Esophagus muscularis mucosa (tissue), 4 donors: ENCODE measurements around the gene CKAP5. TPM values are rescaled to one million over a fixed set of nuclear protein-coding genes. Genes with fewer than 3 reads are reported as not detected.

ENCODE experiments used
- DNase-seq: peaks from one replicate; pipeline ENCODE4 v3.0.0-alpha.2; 2017; ENCODE audit errors: extremely low spot score
- H3K27ac ChIP-seq, 4 donors: fragments of 200-600 bp; sonication (generic); replicated peaks in 1 of 4; 1 replicate in 3 of 4; 2 replicates in 1 of 4; pipeline ENCODE4 v1.5.1; 2016 to 2019; ENCODE audit warnings: mild to moderate bottlenecking in 1 of 4
- H3K27me3 ChIP-seq, 4 donors: fragments of 200-600 bp; sonication (generic); one replicate each; pipeline versions ENCODE4 v1.5.1 to v1.6.0; 2016 to 2019
- H3K36me3 ChIP-seq, 4 donors: fragments of 200-600 bp; sonication (generic); one replicate each; pipeline ENCODE4 v1.5.1; 2016 to 2019
- H3K4me1 ChIP-seq, 4 donors: fragments of 200-600 bp; sonication (generic); one replicate each; pipeline ENCODE4 v1.5.1; 2016 to 2019
- H3K4me3 ChIP-seq, 4 donors: fragments of 200-600 bp; sonication (generic); 1 replicate in 2 of 4; 2 replicates in 2 of 4; pipeline ENCODE4 v1.5.1; 2016 to 2019; ENCODE audit warnings: mild to moderate bottlenecking in 4 of 4, moderate library complexity in 1 of 4
- H3K9me3 ChIP-seq, 4 donors: fragments of 200-600 bp; sonication (generic); 1 replicate in 3 of 4; 2 replicates in 1 of 4; pipeline ENCODE4 v1.5.1; 2016 to 2019
- EP300 ChIP-seq: sonication (generic); formaldehyde crosslinking; IDR thresholded peaks from one replicate; pipeline ENCODE4 v1.6.1; 2017; ENCODE audit warnings: antibody characterized with exemption
- POLR2A ChIP-seq: fragments of 450-650 bp; IDR thresholded peaks from one replicate; pipeline ENCODE4 v1.6.1; 2017; ENCODE audit warnings: antibody characterized with exemption, moderate library complexity, mild to moderate bottlenecking, low read depth
- POLR2AphosphoS5 ChIP-seq, 2 donors: sonication (generic); formaldehyde crosslinking; IDR thresholded peaks; one replicate each; pipeline ENCODE4 v1.6.1; 2017; ENCODE audit warnings: antibody characterized with exemption in 2 of 2
- WGBS: methylation state at CpG from one replicate; pipeline ENCODE4 v1.1.5; 2018; 5-methylcytosine and 5-hydroxymethylcytosine counted together
- intact Hi-C: fragments of 100-400 bp; cut with DNase I; formaldehyde crosslinking; loops from one replicate; pipeline ENCODE4 v1.15.1; 2023
- total RNA-seq, 4 donors: library from RNA; depleted of rRNA; stranded (reverse); fragments of >200 nt; gene quantifications; one replicate each; pipeline versions ENCODE4 v1.1.0 to v1.2.1, GENCODE V29; 2016
- TF ChIP-seq, protein P1 (sequence below), 3 experiments: fragments of 200-600 bp in 2 of 3; fragments of 450-650 bp in 1 of 3; sonication (generic) in 2 of 3; IDR thresholded peaks; one replicate each; pipeline ENCODE4 v1.5.1; 2017 to 2019; ENCODE audit warnings: antibody characterized with exemption in 3 of 3, mild to moderate bottlenecking in 2 of 3, moderate library complexity in 1 of 3

Gene CKAP5
- total RNA-seq, 4 donors from 2014 or later = 32.4 to 49.2 (median 40.0) TPM

DNA sequence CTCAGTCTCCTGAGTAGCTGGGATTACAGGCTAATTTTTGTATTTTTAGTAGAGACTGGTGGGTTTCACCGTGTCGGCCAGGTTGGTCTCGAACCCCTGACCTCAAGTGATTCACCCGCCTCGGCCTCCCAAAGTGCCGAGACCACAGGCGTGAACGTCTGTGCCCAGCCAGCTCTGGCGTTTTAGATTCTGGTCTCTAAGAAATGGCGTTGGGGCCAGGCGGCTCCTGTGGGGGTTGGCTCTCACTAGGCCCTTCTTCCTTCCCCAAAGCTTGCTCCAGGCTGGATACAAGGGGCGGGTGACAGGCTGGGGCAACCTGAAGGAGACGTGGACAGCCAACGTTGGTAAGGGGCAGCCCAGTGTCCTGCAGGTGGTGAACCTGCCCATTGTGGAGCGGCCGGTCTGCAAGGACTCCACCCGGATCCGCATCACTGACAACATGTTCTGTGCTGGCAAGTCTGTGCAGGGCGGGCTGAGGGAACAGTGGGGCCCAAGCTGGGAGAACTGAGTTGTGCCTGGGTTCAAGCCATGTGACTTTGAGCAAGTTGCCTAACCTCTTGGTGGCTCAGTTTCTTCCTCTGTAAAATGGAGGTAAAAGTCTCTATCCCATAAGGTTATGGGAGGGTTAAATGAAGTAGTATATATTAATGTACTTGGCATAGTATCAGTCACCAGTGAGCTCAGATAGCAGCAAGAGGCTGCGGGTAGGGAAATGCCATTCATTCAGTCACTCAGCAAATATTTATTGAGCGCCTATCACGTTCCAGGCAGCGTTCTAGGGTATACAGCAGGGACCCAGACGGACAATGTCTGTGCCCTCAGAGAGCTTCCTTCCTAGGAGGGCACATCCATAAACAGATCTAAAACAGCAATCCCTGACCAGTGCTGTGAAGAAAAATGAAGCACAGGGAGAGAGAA is 116.7 kb downstream of the CKAP5 start:
- no peaks in the 10 kb centered on the region for H3K27me3 ChIP-seq
- TF ChIP-seq EP300 (no peak), POLR2A (no peak), POLR2AphosphoS5 (IDR thresholded peaks at IDR 0.05) (no peak)
- TF ChIP-seq, protein P1, sequence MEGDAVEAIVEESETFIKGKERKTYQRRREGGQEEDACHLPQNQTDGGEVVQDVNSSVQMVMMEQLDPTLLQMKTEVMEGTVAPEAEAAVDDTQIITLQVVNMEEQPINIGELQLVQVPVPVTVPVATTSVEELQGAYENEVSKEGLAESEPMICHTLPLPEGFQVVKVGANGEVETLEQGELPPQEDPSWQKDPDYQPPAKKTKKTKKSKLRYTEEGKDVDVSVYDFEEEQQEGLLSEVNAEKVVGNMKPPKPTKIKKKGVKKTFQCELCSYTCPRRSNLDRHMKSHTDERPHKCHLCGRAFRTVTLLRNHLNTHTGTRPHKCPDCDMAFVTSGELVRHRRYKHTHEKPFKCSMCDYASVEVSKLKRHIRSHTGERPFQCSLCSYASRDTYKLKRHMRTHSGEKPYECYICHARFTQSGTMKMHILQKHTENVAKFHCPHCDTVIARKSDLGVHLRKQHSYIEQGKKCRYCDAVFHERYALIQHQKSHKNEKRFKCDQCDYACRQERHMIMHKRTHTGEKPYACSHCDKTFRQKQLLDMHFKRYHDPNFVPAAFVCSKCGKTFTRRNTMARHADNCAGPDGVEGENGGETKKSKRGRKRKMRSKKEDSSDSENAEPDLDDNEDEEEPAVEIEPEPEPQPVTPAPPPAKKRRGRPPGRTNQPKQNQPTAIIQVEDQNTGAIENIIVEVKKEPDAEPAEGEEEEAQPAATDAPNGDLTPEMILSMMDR (IDR thresholded peaks at IDR 0.05) = no peak
- WGBS = 87% methylated on average over 19 of the region's 24 CpGs
- DNase-seq = no peak
- H3K4me1 ChIP-seq = no peaks in the 10 kb centered on the region
- no peak overlapping the region for H3K27ac ChIP-seq
- intact Hi-C loops = no loop called here
- no peak overlapping the region for H3K4me3 ChIP-seq
- H3K9me3 ChIP-seq = no peaks in the 10 kb centered on the region
- H3K36me3 ChIP-seq = no peaks in the 10 kb centered on the region

GRCh38 chr11:46728659-46729040 is 117.4 kb downstream of the CKAP5 start:
- intact Hi-C loops = no loop called here
- H3K36me3 ChIP-seq = no peaks in the 10 kb centered on the region
- H3K27ac ChIP-seq = no peak overlapping the region
- H3K9me3 ChIP-seq = no peaks in the 10 kb centered on the region
- no peak overlapping the region for H3K4me3 ChIP-seq
- TF ChIP-seq, protein P1 (IDR thresholded peaks at IDR 0.05) = no peak
- TF ChIP-seq POLR2A (no peak), POLR2AphosphoS5 (IDR thresholded peaks at IDR 0.05) (no peak), EP300 (no peak)
- no peak for DNase-seq
- H3K4me1 ChIP-seq = no peaks in the 10 kb centered on the region
- no peaks in the 10 kb centered on the region for H3K27me3 ChIP-seq
- WGBS = 87% methylated on average over 9 of the region's 9 CpGs

DNA sequence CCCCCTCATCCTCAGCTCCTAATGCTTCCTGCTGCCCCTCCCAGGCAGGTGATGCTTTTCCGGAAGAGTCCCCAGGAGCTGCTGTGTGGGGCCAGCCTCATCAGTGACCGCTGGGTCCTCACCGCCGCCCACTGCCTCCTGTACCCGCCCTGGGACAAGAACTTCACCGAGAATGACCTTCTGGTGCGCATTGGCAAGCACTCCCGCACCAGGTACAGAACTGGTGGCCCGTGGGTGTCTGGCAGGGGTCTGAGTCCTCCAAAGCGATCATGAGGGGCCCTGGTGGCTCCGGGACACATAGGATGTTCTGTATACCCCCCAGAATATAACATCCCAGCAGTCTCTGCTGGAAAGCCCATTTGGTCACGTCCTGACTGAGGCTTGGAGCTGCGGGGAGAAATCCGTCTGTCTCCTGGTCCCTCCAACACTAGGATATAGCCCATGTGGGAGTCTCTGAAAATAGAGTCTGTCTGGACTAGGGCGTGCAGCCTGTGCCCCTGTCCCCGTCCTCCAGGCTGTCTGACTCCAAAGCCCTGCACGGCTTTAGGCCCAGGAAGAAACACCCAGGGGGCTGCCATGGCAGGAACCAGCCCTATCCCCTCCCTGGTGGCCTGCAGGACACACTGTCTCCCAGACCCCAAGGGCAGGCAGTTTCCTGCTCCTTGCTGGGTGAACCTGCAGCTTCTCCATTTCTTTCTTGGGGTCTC is 118.0 kb downstream of the CKAP5 start:
- 90% methylated on average over 15 of the region's 17 CpGs for WGBS
- intact Hi-C loops = no loop called here
- TF ChIP-seq, protein P1 (IDR thresholded peaks at IDR 0.05) = no peak
- TF ChIP-seq POLR2AphosphoS5 (IDR thresholded peaks at IDR 0.05) = no peak
- TF ChIP-seq POLR2A = no peak
- Histone ChIP-seq H3K4me1 (no peaks in the 10 kb centered on the region), H3K27ac (no peak overlapping the region), H3K9me3 (no peaks in the 10 kb centered on the region), H3K36me3 (no peaks in the 10 kb centered on the region), H3K27me3 (no peaks in the 10 kb centered on the region), H3K4me3 (no peak overlapping the region)
- DNase-seq = no peak

- no peak for DNase-seq
- H3K9me3 ChIP-seq = no peaks in the 10 kb centered on the region
- WGBS = 89% methylated on average over 22 of the region's 26 CpGs
- TF ChIP-seq POLR2AphosphoS5 (IDR thresholded peaks at IDR 0.05) (no peak), POLR2A (no peak), EP300 (no peak)
- TF ChIP-seq, protein P1 (IDR thresholded peaks at IDR 0.05) = no peak
- no peaks in the 10 kb centered on the region for H3K4me1 ChIP-seq
- H3K27me3 ChIP-seq = no peaks in the 10 kb centered on the region
- H3K36me3 ChIP-seq = no peaks in the 10 kb centered on the region
- intact Hi-C loops = no loop called here
- H3K4me3 ChIP-seq = no peak overlapping the region
- H3K27ac ChIP-seq = no peak overlapping the region
Observed at GRCh38 chr11:46726206-46726862, 119.7 kb downstream of the CKAP5 start.
